Activated CD4-positive, alpha-beta T cell treated with anti-CD3 and anti-CD28 coated beads for 24 hours (primary cell): ENCODE measurements around the gene PRRT2.
A peak's percentile ranks its signal among the peaks of the same experiment; 100 is the strongest.
"Not testable (repeated sequence)": the region's sequence is repeated elsewhere in the genome, so short reads cannot be mapped to it uniquely, and the experiment has no call there.

Experiments
- DNase-seq, 2 donors: peaks; one replicate each; pipeline ENCODE4 v3.0.0-alpha.2; 2020; ENCODE audit warnings: low read depth in 2 of 2

The PRRT2 gene

DNA sequence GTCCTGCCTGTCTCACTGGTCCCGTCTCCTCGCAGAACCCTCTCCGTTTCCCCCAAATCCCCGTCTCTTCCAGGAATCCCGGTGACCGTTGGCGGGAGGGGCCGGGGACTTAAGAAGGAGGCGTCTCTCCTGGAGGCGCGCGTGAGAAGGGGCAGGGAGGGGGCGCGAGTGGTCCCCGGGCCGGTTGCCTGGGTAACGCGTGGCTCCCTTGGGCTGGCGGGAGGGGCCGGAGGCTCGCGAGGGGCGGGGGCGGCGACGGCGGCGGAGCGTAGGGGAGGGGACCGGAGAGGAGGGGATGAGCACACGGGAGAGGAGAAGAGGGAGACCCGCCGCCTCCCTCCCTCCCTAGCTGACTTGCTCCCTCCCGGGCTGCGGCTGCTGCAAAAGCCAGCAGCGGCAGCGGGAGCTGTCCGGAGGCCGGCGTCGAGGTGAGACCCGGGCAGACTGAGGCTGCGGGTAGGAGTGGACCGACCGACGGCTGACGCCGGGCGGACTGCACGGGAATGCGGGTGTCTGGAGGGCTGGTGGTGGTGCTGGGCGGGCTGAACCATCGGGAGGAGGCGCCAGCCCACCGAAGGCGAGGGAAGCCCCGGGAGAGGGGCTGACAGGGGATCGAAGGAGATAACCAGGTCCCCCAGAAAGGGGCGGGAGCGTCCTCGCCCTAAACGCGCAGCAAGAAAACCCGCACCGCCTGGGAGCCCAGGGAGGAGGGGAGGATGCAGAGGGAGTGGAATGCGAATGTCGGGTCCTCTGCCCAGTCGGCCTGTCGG is at the start of gene PRRT2:
TSS of gene PRRT2 (plus strand) at position 298 of the 770 bp plus-strand sequence. CDS start 862 bp downstream, outside the sequence.
- no peak for DNase-seq

DNA sequence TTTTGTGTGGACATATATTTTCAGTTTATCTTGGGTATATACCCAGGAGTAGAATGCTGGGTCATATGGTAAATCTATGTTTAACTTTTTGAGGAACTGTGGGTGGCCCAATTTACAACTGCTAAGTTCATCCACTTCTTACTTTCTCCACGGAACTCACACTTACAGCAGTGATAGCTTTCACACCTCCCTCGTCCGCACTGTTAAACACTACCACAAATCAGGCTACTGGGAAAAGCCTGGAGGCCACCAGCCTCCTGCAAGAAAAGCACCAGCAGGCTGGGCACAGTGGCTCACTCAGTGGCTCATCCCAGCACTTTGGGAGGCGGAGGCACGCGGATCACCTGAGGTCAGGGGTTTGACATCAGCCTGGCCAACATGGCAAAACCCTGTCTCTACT is 48.7 kb upstream of the PRRT2 start:
- no peak for DNase-seq

DNA sequence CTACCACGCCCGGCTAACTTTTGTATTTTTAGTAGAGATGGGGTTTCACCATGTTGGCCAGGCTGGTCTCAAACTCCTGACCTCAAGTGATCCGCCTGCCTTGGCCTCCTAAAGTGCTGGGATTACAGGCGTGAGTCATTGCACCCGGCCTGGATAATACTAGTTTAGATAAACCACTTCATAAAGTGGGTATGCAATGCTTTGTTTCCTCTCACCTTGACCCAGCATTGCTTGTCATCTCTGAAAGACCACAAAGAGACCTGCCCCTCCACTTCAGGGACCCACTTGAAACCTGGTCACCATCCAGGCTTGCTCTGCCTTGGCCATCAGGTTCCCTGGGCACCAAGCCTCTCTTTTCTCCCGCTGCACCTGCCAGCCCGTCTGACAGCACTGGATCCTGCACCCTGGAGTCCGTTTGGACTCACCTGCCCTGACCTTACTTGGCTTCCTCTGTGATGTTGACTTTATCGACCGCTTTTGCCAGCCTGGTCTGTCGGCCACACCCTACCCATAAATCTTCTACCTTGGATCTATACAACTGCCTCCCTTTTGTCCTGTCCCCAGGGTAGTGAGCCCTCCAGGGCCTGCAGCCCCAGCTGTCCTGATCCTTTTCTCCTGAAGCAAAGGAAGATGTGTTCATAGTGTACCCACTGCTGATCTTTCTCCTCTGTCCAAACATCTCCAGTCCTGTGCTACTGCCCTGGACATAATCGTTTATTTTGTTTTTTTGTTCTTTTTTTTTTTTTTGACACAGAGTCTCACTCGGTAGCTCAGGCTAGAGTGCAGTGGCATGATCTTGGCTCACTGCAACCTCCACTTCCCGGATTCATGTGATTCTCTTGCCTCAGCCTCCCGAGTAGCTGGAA is 46.6 kb upstream of the PRRT2 start:
- no peak for DNase-seq

DNA sequence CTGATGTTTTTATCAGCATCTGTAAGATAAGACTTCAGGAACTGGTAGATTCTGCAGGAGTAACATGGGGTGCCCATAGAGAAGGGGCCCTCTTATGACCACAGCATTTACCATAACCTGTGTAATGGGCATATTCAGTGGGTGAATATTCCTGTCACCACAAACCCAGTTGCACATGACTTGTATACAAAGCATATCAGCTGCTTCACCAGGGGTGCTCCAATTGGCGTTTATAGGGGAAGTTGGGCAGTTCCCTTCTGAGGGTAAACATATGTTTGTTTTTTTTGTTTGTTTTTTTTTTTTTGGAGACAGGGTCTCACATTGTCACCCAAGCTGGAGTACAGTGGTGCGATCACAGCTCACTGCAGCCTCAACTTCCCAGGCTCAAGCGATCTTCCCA is 45.4 kb upstream of the PRRT2 start:
- no peak for DNase-seq

DNA sequence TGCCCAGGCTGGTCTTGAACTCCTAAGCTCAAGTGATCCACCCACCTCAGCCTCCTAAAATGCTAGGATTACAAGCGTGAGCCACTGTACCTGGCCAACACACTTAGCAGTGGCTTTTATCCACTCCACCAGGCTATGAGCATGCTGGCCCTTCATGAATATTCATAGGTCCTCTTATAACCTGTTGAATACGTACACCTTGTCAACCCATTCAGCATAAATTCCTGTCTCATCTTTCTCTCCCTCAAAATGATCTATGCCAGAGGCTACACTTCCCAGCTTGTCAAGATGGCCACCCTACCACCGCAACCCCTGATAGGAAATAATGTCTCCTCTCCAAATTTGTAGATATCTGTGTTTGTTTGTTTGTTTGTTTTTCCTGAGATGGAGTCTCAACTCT is 44.9 kb upstream of the PRRT2 start:
- no peak for DNase-seq

DNA sequence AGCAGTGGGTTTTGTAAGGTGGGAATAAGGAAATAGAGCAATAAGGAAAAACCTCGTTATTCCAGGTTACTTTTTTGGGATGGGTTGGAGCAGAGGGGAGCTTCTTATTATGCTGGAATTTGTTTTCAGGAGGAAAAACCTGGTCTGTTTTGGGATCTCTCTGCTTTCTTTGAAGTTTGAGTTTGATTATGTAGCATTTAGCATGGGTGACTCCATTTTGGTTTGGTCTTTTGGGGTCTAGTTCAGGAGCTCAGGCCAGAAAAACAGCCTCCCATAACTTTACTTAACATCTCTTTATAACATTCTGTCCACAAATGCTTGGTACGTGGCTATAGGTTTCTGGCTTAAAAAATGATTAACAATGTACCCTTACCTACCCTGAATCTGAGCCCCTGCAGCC is 42.5 kb upstream of the PRRT2 start:
- DNase-seq, result no peak

DNA sequence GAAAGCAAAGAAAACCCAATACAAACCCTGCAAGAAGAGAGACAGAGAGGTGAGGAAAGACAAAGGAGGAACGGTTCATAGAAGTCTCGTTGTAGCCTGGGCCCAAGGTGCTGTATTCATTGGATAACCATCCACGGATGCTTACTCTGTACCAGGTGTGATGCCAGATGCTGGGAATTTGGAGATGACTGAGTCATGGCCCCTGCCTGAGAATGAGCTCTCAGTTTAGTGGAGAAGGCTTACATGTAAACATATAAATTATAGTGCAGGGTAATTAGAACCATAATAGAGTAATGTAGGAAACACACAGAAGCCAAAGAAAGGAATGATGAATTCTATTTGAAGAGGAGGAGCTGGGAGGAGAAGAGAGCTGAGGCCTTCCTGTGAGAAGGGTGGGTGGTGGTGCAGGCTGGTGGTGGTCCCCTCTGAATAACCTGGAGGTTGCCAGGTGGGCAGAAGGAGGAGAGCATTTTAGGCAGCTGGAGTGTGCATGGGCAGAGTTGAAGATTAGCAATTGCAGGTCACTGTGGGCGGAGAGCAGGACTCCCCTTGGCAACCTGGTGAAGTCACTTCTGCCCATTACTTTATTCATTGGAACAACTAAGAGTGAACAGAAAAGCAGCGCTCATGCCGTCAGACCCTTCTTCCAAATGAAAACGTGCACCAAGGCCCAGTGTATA is 41.6 kb upstream of the PRRT2 start:
- DNase-seq, result no peak

DNA sequence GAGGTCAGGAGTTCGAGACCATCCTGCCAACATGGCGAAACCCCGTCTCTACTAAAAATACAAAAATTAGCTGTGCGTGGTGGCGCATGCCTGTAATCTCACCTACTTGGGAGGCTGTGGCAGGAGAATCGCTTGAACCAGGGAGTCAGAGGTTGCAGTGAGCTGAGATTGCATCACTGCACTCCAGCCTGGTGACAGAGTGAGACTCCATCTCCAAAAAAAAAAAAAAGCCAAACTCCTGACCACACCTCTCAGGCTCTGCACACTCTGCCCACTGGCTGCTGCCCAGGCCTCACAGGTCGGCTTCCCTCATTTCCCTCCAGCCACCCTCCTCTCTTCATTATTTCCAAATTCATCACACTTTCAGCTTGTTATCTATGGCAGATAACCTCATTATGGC is 39.7 kb upstream of the PRRT2 start:
- not testable (repeated sequence) for DNase-seq

DNA sequence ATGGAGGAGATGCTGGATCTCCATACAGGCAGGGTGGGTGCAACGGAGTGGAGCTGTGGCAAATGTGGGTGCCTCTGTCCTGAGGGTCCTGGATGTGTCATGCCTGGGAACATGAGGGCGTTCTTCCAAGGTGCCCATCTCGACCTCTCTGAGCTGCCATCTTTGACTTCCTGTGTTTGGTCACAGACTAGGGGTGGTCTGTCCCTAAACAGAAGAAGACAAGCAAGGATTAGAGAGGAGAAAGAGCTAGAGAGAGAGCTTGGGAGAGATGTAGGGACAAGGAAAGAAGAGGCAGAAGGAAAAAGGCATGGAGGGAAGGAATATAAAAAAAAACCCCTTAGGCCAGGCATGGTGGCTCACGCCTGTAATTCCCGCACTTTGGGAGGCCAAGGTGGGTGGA is 37.3 kb upstream of the PRRT2 start:
- DNase-seq, result no peak

DNA sequence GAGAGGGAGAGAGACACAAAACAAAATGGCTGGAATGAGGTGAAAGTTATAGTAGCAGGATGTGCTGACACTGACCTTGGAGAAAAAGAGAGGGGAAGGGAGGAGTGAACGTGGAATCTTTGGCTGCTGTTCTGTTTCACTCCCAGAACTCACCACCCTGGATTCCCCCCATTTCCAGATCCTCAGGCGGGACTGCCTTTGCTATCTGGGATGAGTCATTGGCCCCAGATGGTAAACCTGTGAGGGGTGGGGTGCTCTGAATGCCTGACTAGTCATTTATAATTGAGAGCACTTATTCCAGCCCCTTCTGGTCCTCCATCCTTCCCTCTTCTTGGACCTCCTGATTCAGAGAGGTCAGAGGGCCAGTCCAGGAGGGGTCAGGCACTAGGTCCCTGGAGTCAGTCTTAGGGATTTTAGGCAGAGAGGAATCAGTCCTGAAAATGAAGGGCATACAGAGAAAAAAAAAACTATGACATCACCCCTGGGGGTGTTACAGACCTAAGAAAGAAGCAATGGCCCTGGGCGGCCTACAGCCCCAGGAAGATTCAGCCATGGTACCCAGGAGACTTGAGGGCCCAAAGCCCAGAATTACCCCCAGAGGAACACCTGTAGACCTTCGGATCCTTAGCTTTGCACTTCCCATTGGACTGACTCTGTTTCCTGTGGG is 36.1 kb upstream of the PRRT2 start:
- DNase-seq, result no peak

DNA sequence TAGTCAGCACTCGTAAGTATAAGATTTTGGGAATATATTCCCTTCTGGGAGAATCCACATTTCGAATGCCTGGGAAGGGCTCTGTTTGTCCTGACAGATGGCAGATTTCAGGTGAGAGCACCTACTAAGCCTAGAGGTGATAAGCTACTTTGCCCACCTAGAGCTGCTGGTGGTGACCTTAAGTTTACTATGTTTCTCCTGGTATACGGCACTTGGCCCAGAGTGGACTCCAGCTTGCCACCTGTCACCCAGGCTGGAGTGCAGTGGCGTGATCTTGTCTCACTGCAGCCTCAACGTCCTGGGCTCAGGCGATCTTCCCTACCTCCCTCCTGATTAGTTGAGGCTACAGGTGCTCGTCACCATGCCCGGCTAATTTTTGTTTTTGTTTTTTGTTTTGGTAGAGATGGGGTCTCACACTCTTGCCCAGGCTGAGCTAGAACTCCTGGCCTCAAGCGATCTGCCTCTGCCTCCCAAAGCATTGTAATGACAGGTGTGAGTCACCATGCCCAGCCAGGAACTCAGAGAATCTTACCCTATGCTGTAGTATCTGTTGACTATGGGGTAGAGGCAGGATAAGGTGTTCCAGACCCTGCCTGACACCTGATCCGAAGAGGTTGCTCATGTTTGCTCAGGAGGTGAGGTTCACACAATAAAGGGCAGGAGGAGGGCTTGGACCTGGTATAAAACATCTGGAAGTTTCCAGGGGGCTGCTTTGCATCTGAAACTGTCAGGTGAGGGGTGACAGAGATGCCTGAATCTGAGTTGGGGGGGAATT is 34.2 kb upstream of the PRRT2 start, which contains the start of gene ZG16:
TSS of gene ZG16 (plus strand) at position 681 of the 775 bp plus-strand sequence. CDS start 1,011 bp downstream, outside the sequence.
- no peak for DNase-seq

DNA sequence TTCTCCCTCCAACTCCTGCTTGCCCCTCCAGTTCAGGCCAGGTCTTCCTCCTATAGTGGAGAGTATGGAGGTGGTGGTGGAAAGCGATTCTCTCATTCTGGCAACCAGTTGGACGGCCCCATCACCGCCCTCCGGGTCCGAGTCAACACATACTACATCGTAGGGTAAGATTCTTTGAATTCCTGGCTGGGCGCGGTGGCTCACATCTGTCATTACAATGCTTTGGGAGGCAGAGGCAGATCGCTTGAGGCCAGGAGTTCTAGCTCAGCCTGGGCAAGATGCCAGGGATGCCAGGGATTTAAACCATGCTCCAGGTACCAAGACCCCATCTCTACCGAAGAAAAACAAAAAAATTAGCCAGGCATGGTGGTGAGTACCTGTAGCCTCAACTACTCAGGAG is 32.5 kb upstream of the PRRT2 start:
- DNase-seq, result no peak

DNA sequence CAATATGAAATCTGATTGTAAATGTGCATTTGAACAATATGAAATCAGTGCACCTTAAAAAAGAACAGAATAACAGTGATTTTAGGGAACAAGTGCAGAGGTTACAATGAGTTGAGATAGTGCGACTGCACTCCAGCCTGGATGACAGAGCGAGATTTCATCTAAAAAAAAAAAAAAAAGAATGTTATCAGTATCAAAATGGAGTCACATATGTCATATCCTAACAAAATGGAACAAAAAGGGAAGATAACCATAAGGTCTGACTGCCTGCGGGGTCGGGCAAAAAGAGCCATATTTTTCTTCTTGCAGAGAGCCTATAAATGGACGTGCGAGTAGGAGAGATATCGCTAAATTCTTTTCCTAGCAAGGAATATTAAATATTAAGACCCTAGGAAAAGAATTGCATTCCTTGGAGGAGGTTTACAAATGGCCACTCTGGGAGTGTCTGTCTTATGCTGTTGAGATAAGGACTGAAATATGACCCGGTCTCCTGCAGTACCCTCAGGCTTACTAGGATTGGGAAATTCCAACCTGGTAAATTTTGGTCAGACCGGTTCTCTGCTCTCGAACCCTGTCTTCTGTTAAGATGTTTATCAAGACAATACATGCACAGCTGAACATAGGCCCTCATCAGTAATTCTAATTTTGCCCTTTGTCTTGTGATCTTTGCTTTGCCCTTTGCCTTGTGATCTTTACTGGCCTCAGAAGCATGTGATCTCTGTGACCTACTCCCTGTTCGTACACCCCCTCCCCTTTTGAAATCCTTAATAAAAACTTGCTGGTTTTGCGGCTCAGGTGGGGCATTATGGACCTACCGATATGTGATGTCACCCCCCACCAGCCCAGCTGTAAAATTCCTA is 28.7 kb upstream of the PRRT2 start:
- DNase-seq, result not testable (repeated sequence)

DNA sequence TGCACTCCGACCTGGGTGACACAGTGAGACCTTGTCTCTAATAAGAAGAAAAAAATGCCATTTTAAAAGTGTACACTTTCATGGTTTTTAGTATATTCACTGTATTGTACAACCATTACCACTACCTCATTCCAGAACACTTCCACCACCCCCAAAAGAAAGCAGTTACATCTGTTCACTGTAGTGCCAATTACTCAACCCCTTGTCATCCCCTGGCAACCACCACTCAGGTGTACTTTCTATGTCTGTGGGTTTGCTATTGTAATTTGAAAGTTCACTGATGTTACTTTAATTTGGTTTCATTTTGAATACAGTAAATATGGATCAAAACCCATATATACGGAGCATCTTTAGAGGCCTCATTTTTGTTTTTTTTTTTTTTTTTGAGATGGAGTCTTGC is 27.8 kb upstream of the PRRT2 start:
- DNase-seq, result peak in 1 of 2 donors; percentile 27

DNA sequence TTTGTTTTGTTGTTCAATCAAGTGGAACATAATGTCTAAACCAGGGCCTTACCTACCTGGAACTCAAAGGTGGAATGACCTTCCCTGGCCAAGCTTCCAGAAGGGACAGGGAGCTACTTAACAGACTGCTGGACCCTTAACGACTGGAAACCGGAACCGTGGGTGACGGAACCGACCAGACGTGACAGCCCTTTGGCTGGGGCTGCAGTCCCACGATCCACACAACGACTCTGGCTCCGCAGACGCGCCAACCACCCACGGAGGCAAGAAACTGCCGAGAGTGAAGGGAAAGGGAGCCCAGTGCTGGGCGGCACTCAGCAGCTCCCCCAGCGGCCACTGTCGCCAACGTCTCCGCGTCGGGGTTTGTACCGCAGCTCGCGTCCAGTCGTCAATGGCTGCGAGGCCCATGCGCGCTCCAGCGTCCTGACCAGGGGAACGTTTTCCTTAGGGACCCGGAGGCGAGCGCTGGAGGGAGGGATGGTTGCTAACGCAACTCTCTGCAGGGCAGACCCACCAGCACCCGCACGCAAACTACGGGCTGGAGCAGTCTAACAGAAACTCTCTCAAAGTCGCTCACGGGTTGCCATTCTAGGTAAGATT is 27.0 kb upstream of the PRRT2 start:
- DNase-seq, result peak; percentile 65 to 68

DNA sequence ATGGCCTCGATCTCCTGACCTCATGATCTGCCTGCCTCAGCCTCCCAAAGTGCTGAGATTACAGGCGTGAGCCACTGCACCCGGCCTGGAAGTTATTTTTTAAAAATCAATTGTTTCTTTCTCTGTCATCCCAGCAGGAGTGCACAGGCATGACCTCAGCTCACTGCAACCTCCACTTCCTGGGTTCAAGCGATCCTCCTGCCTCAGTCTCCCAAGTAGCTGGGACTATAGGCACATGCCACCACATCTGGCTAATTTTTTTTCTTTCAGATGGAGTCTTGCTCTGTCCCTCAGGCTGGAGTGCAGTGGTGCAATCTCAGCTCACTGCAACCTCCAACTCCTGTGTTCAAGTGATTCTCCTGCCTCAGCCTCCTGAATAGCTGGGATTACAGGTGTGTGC is 24.8 kb upstream of the PRRT2 start:
- not testable (repeated sequence) for DNase-seq

DNA sequence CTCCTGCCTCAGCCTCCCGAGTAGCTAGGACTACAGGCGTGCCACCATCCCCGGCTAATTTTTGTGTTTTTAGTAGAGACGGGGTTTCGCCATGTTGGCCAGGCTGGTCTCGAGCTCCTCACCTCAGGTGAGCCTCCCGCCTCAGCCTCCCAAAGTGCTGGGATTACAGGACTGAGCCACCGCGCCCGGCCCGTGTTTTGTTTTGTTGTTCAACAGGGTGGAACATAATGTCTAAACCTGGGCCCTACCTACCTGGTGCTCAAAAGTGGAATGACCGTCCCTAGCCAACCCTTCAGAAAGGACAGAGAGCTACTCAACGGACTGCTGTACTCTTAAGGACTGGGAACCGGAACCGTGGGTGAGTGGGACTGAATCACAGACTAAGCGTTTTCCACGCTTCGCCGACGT is 22.2 kb upstream of the PRRT2 start:
- no peak for DNase-seq

DNA sequence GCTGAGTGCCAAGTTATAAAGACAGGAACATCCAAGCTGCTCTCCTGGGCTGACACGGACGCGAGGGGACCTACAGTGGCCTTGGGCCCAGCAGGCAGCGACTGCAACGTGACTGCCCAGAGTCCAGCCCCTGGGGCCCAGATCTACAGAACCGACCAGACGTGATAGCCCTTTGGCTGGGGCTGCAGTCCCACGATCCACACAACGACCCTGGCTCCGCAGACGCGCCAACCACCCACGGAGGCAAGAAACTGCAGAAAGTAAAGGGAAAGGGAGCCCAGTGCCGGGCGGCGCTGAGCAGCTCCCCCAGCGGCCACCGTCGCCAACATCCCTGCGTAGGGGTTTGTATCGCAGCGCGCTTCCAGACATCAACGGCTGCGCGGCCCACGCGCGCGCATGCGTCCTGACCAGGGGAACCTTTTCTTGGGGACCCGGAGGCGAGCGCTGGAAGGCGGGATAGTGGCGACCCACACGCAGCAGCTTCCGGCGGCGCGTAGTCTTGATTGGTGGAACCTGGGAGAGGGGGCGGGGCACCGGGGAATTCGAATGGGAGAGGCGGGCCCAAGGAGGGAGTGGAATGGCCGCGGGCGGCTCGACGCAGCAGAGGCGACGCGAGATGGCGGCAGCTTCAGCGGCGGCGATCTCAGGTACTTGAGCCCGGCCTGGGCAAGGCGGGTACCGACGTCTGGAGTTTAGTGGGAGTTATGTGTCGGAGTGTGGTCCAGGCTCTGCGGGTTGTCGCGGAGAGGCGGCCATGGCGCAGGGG is 21.6 kb upstream of the PRRT2 start, which contains the start of gene KIF22:
TSS of gene KIF22 (plus strand) at position 569 of the 766 bp plus-strand sequence. CDS start at position 578, 9 bp downstream.
- DNase-seq, result peak; percentile 100
